ENCODE measurements around the gene COLQ.

COLQ gene

DNA sequence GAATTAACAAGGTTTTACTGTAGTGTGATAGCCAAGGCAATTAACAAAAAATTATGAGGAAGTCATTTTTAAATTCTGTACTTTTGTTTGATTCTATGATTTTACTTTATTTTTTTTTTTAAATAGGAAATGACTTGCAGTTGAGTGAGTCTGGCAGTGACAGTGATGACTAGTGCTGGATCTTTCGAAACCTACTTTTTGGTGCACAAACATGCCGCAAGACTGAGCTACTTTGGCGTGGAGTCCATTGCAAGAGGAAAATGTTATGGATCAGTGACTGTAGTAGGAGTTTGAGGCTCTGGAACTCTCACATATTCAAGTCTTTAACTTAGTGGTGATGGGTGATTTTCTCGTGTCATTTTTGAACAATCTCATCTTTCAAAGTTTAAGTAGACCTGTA is 82.5 kb downstream of the COLQ start:
- Histone ChIP-seq H3K27me3 (ENCODE audit: insufficient read depth, low read depth) (no peaks in the 10 kb centered on the region), H3K4me3 (IDR thresholded peaks at IDR 0.05; ENCODE audit: insufficient read depth, low read depth, low read length) (no peak overlapping the region), H3K79me2 (ENCODE audit: insufficient read depth, low read depth) (no peaks in the 10 kb centered on the region), H3K36me3 (ENCODE audit: insufficient read depth) (no peaks in the 10 kb centered on the region), H3K27ac (no peak overlapping the region), H3K4me2 (no peak overlapping the region), H3K9ac (no peak overlapping the region), H2AFZ (ENCODE audit: low read depth) (no peak overlapping the region), H4K20me1 (ENCODE audit: insufficient read depth) (no peaks in the 10 kb centered on the region), H3K4me1 (ENCODE audit: low read depth, poor library complexity, severe bottlenecking) (no peaks in the 10 kb centered on the region)
- TF ChIP-seq, protein P1, sequence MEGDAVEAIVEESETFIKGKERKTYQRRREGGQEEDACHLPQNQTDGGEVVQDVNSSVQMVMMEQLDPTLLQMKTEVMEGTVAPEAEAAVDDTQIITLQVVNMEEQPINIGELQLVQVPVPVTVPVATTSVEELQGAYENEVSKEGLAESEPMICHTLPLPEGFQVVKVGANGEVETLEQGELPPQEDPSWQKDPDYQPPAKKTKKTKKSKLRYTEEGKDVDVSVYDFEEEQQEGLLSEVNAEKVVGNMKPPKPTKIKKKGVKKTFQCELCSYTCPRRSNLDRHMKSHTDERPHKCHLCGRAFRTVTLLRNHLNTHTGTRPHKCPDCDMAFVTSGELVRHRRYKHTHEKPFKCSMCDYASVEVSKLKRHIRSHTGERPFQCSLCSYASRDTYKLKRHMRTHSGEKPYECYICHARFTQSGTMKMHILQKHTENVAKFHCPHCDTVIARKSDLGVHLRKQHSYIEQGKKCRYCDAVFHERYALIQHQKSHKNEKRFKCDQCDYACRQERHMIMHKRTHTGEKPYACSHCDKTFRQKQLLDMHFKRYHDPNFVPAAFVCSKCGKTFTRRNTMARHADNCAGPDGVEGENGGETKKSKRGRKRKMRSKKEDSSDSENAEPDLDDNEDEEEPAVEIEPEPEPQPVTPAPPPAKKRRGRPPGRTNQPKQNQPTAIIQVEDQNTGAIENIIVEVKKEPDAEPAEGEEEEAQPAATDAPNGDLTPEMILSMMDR (conservative IDR thresholded peaks at IDR 0.05; ENCODE audit: low read depth, low read length) = no peak

DNA sequence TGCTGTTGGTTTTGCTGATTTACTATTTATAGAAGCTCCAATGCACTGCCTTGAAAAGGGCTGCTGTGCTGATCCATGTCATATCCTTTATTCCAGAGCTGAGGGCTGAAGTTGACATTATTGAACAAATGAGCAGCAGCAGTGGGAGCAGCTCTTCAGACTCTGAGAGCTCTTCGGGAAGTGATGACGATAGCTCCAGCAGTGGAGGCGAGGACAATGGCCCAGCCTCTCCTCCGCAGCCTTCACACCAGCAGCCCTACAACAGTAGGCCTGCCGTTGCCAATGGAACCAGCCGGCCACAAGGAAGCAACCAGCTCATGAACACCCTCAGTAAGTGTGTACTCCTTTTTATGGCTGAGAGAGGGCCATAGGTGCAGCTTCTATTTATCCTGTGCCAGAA is 85.3 kb downstream of the COLQ start:
- H2AFZ ChIP-seq (ENCODE audit: low read depth) = no peak overlapping the region
- no peak overlapping the region for H3K4me3 ChIP-seq (IDR thresholded peaks at IDR 0.05; ENCODE audit: insufficient read depth, low read depth, low read length)
- H3K9ac ChIP-seq = no peak overlapping the region
- H3K36me3 ChIP-seq (ENCODE audit: insufficient read depth) = no peaks in the 10 kb centered on the region
- no peak overlapping the region for H3K27ac ChIP-seq
- TF ChIP-seq, protein P1 (conservative IDR thresholded peaks at IDR 0.05; ENCODE audit: low read depth, low read length) = no peak
- no peaks in the 10 kb centered on the region for H3K27me3 ChIP-seq (ENCODE audit: insufficient read depth, low read depth)
- H3K79me2 ChIP-seq (ENCODE audit: insufficient read depth, low read depth) = no peaks in the 10 kb centered on the region
- H3K4me2 ChIP-seq = no peak overlapping the region
- H3K4me1 ChIP-seq (ENCODE audit: low read depth, poor library complexity, severe bottlenecking) = no peaks in the 10 kb centered on the region
- no peaks in the 10 kb centered on the region for H4K20me1 ChIP-seq (ENCODE audit: insufficient read depth)

DNA sequence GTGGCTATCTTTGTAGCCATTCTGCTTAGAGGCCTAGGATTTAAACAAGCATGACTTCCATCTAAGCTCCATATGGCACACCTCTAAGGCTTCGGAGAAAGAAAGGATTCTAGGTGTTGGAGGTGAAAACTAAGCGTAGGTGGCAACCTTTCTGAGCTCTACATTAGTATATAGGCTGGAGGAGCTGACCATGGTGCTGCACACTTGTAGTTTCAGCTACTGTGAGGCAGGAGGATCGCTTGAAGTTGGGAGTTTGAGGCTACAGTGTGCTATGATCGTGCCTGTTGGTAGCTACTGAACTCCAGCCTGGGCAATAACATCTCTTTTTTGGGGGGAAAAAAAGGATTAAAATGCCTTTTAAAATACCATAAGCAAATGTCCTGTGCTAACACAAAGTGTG is 86.8 kb downstream of the COLQ start:
- Histone ChIP-seq H3K36me3 (ENCODE audit: insufficient read depth) (no peaks in the 10 kb centered on the region), H3K27ac (no peak overlapping the region), H3K27me3 (ENCODE audit: insufficient read depth, low read depth) (no peaks in the 10 kb centered on the region), H3K4me3 (IDR thresholded peaks at IDR 0.05; ENCODE audit: insufficient read depth, low read depth, low read length) (no peak overlapping the region), H4K20me1 (ENCODE audit: insufficient read depth) (no peaks in the 10 kb centered on the region), H3K9ac (no peak overlapping the region), H2AFZ (ENCODE audit: low read depth) (no peak overlapping the region), H3K4me2 (no peak overlapping the region), H3K79me2 (ENCODE audit: insufficient read depth, low read depth) (0 out of 2 replicates have a peak, but pooled peaks cover 3% of the 10 kb centered on the region), H3K4me1 (ENCODE audit: low read depth, poor library complexity, severe bottlenecking) (peaks cover 14% of the 10 kb centered on the region)
- TF ChIP-seq, protein P1 (conservative IDR thresholded peaks at IDR 0.05; ENCODE audit: low read depth, low read length) = no peak

DNA sequence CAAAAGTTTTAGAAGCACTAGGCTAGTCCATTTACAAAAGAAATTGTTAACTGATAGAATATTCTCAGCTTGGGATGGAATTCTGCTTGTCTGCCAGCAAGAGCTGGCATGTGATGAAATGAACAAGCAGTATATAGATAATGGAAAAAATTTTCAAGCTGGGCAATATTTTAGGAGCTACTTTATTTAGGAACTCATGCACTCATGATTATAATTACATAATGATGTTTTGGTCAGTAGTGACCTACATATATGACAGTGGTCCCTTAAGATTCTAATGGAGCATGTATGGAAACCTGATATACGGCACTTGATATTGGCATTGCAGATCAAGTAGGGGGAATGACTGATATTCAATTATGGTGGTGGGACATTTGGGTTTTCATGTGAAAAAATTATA is 88.0 kb downstream of the COLQ start:
- Histone ChIP-seq H3K79me2 (ENCODE audit: insufficient read depth, low read depth) (peaks cover 15% of the 10 kb centered on the region), H3K4me2 (no peak overlapping the region), H4K20me1 (ENCODE audit: insufficient read depth) (no peaks in the 10 kb centered on the region), H3K27ac (no peak overlapping the region), H3K4me3 (IDR thresholded peaks at IDR 0.05; ENCODE audit: insufficient read depth, low read depth, low read length) (no peak overlapping the region), H3K27me3 (ENCODE audit: insufficient read depth, low read depth) (no peaks in the 10 kb centered on the region), H3K9ac (no peak overlapping the region), H3K36me3 (ENCODE audit: insufficient read depth) (no peaks in the 10 kb centered on the region), H3K4me1 (ENCODE audit: low read depth, poor library complexity, severe bottlenecking) (peaks cover 24% of the 10 kb centered on the region), H2AFZ (ENCODE audit: low read depth) (no peak overlapping the region)
- TF ChIP-seq, protein P1 (conservative IDR thresholded peaks at IDR 0.05; ENCODE audit: low read depth, low read length) = no peak

Data from KMS-11 (cell line).